Kidney (tissue), 14 donors: ENCODE measurements around the gene CD164. TPM values are rescaled to one million over a fixed set of nuclear protein-coding genes. Genes with fewer than 3 reads are reported as not detected.

ENCODE experiments used
- DNase-seq, 5 donors: peaks; one replicate each; pipeline ENCODE4 v3.0.0-alpha.2; 2013 to 2020
- FAIRE-seq: peaks from 2 replicates; lab custom pipeline; 2012; peaks lifted over from hg19 to GRCh38; lab: Jason Lieb, UNC
- H3K27ac ChIP-seq, 2 donors: one replicate each; pipeline ENCODE4 v1.7.0; 2013; ENCODE audit warnings: low read depth in 2 of 2, low read length in 2 of 2, inconsistent platforms in 1 of 2
- H3K27me3 ChIP-seq: one replicate; pipeline ENCODE4 v1.7.1; 2013; ENCODE audit warnings: low read length, inconsistent platforms; ENCODE audit not compliant: control insufficient read depth, insufficient read depth
- H3K36me3 ChIP-seq, 3 donors: one replicate each; pipeline versions ENCODE4 v1.7.0 to v1.7.1; 2013; ENCODE audit warnings: low read length in 3 of 3, control low read depth in 1 of 3, inconsistent platforms in 1 of 3; ENCODE audit not compliant: insufficient read depth in 3 of 3, control insufficient read depth in 2 of 3
- H3K4me1 ChIP-seq, 3 donors: one replicate each; pipeline versions ENCODE4 v1.7.0 to v1.7.1; 2013; ENCODE audit warnings: low read length in 3 of 3, inconsistent platforms in 1 of 3, low read depth in 1 of 3; ENCODE audit not compliant: control insufficient read depth in 2 of 3, insufficient read depth in 2 of 3
- H3K4me3 ChIP-seq, 3 donors: one replicate each; pipeline versions ENCODE4 v1.7.0 to v1.8.1; 2013; ENCODE audit warnings: low read length in 3 of 3, control low read depth in 1 of 3, inconsistent platforms in 1 of 3
- H3K9ac ChIP-seq, 3 donors: one replicate each; pipeline versions ENCODE4 v1.7.0 to v1.7.1; 2013; ENCODE audit warnings: low read length in 3 of 3, control low read depth in 1 of 3, inconsistent platforms in 1 of 3
- H3K9me3 ChIP-seq, 3 donors: one replicate each; pipeline versions ENCODE4 v1.7.0 to v1.7.1; 2013; ENCODE audit warnings: low read length in 3 of 3, control low read depth in 1 of 3, inconsistent platforms in 1 of 3; ENCODE audit not compliant: control insufficient read depth in 2 of 3, insufficient read depth in 1 of 3
- CTCF ChIP-seq: IDR thresholded peaks from 3 replicates; pipeline ENCODE4 v1.5.1; 2012; ENCODE audit warnings: mild to moderate bottlenecking, moderate library complexity, borderline replicate concordance; ENCODE audit not compliant: insufficient read depth; ENCODE audit errors: extremely low read depth
- intact Hi-C: fragments of 100-400 bp; cut with DNase I; formaldehyde crosslinking; loops from one replicate; pipeline ENCODE4 v1.11.1; 2022
- polyA plus RNA-seq: library from polyadenylated mRNA; stranded (reverse); fragments of 350-450 nt; fragmentation: Illumina TruSeq; extraction: RNeasy Lipid Tissue Mini Kit (QIAGEN cat#74804); gene quantifications from one replicate; pipeline ENCODE4 v1.2.3, GENCODE V29; 2014; ENCODE audit warnings: low read depth, low replicate concordance; ENCODE audit not compliant: insufficient read depth
- total RNA-seq: library from RNA; stranded (reverse); fragmentation: NEBNext Ultra II Directional; extraction: Animal tissue kit (Norgen Biotek cat#: 25700); gene quantifications from one replicate; pipeline ENCODE4 v1.2.1, GENCODE V29; 2021
- donor health status: control.
- donor health status: control.
- donor health status: control.
- donor health status: control.
- donor health status: control.
- donor health status: DM: yes; HTN: yes; CAD: no.
- donor health status: Normal renal cell carcinoma (clear cell type).

Gene CD164
- total and polyA plus RNA-seq, 2 donors from 2014 or later = 205 to 267 TPM

DNA sequence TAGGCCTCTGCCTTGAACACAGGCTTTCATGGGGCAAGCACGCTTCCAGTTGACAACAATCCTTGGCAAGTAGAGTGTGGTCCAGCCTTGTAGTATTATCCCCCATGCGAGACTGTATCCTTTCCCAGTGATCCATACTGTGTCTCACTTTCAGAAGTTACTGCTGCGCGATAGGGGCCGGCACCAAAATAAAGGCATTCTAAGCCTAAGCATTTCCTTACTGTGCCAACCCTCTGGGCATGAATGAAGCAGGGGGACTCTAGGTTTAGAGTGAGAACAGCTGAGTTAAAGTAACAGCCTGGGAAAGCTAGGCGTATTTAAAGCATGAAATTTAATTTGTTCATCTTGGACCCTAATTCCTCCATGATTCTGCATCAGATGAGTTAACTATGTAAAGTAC, 39.4 kb downstream of the CD164 start:
- FAIRE-seq (no peak), DNase-seq (no peak)
- TF ChIP-seq CTCF = no peak
- Histone ChIP-seq H3K4me3 (no peak overlapping the region), H3K9me3 (no peaks in the 10 kb centered on the region), H3K4me1 (peaks cover 0 to 2% (median 0%) of the 10 kb centered on the region in 3 donors), H3K27ac (no peak overlapping the region), H3K27me3 (no peaks in the 10 kb centered on the region), H3K36me3 (no peaks in the 10 kb centered on the region), H3K9ac (no peak overlapping the region)
- intact Hi-C loops = no loop called here

DNA sequence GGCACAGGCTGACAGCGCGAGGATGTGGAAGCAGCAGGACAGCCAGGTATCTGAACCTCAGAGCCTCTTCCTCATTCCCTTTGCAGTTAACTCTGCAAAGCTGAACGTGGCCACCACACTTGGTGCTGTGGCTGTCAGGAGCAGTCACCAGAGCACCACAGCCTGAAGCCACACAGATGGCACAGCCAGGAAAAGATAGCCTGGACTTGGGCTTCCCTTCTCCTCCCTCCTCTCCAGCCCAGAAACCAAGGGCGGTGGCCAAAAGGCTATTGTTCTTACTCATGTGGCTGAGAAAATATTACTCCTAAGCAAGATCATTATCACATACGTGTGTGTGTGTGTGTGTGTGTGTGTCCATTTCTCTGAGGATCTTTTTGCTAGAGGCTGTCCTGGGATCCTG, 39.8 kb downstream of the CD164 start:
- Histone ChIP-seq H3K27me3 (no peaks in the 10 kb centered on the region), H3K36me3 (no peaks in the 10 kb centered on the region), H3K4me1 (no peaks in the 10 kb centered on the region), H3K4me3 (no peak overlapping the region), H3K27ac (no peak overlapping the region), H3K9me3 (no peaks in the 10 kb centered on the region), H3K9ac (no peak overlapping the region)
- FAIRE-seq (no peak), DNase-seq (no peak)
- intact Hi-C loops = no loop called here
- no peak for TF ChIP-seq CTCF

DNA sequence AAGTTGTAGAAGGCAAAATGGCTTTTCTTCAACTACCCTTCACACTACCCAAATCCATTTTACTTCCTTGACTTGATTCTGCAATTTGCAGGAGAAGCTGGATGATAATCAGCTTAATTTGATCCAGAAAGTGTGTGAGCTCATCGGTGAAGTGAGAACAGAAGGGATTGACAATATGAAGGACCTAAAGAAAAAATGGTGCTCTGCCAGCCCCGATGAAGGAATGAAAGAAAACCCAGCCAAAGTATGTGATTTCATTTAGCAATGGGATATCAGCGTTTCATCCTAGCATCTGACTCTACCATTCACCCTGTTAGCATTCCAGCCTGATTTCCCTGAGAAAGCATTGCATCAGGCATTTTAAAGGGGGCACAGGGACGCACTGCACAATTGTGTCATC, 41.5 kb downstream of the CD164 start:
- no peaks in the 10 kb centered on the region for H3K36me3 ChIP-seq
- no peaks in the 10 kb centered on the region for H3K4me1 ChIP-seq
- no peaks in the 10 kb centered on the region for H3K27me3 ChIP-seq
- H3K9ac ChIP-seq = no peak overlapping the region
- H3K27ac ChIP-seq = no peak overlapping the region
- H3K4me3 ChIP-seq = no peak overlapping the region
- H3K9me3 ChIP-seq = no peaks in the 10 kb centered on the region
- FAIRE-seq (no peak), DNase-seq (no peak)
- no peak for TF ChIP-seq CTCF
- intact Hi-C loops = no loop called here
